ENCODE data around the gene TTC32.
A peak's percentile ranks its signal among the peaks of the same experiment; 100 is the strongest.

TTC32 gene

DNA sequence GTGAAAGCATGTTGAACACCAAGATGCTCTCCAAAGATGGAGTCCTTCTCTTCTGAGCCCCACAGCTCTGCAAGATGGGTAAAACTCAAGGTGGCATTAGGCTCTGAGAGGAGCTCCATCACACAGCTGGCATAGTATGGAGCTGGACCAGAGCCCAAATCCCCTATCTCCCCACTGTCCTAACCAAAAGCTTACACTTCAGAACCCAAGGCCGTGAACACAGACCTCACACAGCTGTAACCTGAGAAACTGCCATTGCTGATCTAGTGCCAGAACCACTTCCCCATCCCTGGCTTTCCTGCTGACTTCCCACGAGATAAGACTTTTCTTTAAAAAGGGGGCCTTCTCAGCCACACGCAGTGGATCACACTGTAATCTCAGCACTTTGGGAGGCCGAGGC, 25.0 kb downstream of the TTC32 start:
- DNase-seq (ENCODE audit: low spot score) = no peak

- no peak for DNase-seq (ENCODE audit: low spot score)
Measured at GRCh38 chr2:19875280-19875679, 26.5 kb downstream of the TTC32 start.

- no peak for DNase-seq (ENCODE audit: low spot score)
Measured at GRCh38 chr2:19874726-19875125, 27.1 kb downstream of the TTC32 start.

GRCh38 chr2:19873014-19873413, 28.8 kb downstream of the TTC32 start:
- DNase-seq (ENCODE audit: low spot score) = no peak

- no peak for DNase-seq (ENCODE audit: low spot score)
Measured at GRCh38 chr2:19872302-19872701, 29.5 kb downstream of the TTC32 start.

GRCh38 chr2:19871836-19872235, 29.9 kb downstream of the TTC32 start:
- no peak for DNase-seq (ENCODE audit: low spot score)

GRCh38 chr2:19870792-19871191, 31.0 kb downstream of the TTC32 start:
- no peak for DNase-seq (ENCODE audit: low spot score)

GRCh38 chr2:19868701-19869580, 32.8 kb downstream of the TTC32 start:
- no peak for DNase-seq (ENCODE audit: low spot score)

- DNase-seq (ENCODE audit: low spot score) = no peak
Measured at GRCh38 chr2:19868224-19868623, 33.6 kb downstream of the TTC32 start.

DNA sequence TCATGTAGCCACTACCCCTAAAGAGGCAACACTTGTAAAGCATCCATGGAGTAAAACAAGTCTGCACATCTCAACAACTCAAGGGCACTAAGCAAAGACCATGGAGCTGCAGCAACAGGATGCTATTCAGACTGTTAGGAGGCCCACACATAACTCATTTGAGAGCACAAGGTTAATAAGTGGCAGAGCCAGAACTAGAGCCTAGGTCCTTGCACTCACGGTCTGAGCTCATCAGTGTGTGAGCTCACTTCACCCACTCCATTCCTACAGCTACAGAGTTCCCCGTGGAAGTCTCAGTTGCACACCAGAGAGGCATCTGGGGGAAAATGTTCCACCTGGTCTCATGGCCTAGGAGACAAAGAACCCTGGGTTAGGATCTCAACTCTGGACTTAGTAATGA, 35.0 kb downstream of the TTC32 start:
- no peak for DNase-seq (ENCODE audit: low spot score)

- no peak for DNase-seq (ENCODE audit: low spot score)
Measured at GRCh38 chr2:19865151-19865550, 36.6 kb downstream of the TTC32 start.

- no peak for DNase-seq (ENCODE audit: low spot score)
Measured at GRCh38 chr2:19864381-19864780, 37.4 kb downstream of the TTC32 start.

DNA sequence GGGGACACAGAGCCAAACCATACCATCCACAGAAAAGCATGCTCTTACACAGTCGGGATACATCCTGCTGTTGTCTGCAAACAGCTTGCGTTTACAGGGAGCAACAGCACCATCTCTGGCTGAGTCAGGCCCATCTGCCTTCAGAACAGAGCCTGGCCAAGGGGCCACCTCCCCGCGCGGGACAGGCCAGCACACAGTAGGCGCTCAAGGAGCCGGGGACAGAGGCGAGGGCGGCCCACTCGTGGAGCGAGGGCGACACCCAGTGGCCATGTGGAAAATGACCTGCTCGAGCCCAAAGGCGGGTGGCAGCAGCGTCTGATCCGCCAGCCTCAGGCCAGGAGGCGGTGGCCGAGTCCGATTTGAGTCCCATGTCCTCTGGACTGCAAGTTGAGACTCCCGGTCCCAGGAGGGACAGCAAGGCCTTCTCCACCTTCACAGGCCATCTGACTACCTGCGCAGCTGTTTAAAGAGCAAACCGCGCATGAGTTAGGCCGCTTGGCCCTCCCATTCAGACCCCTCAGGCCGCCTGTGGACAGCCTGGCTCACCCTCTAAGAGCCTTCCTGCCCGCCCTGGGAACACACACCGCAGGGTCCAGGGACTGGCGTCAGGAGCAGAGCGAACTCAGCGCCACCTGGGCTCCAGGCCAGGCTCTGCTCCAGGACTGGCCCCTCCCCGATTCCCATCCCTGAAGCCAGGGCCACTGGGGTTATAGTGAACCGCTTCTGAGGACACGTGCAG, 38.3 kb downstream of the TTC32 start:
- DNase-seq (ENCODE audit: low spot score) = peak; percentile 55

DNA sequence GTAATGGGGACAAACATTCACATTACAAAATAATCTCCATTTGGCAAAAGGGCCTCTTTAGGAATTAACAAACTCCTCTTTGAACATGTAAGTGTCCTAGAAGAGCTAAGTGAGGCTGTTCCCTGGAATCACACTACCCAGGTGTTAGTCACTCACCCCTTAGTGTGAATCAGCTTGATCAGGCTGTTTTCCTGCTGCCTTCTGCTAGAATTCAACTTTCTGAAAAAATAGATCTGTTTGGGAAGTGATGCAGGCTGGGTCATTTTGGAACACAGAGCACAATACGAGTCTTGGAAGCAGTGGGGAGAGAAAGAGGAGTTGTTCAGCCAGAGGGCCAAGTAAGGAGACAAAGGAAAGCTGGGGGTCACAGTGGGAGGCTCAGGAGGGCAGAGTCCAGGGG, 40.0 kb downstream of the TTC32 start:
- no peak for DNase-seq (ENCODE audit: low spot score)

DNA sequence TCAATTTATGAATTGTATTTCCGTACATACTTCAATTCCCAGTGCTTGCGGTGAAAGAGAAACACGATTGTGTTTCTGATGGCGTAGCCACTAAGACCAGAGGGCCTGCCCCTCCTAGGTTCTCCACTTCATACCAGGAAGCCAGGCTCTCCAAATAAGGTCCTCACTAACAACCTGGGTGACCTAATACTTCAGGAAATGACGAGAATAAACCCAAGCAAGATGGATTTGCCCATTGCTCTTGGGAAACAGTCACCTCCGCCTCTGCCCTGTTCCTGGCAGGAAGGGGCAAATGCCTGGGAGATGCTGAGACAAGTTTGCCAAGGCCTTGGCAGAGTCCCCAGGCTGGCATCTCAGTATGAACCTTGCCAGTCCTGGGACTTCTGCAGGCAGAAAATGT, 41.8 kb downstream of the TTC32 start:
- DNase-seq (ENCODE audit: low spot score) = no peak

- DNase-seq (ENCODE audit: low spot score) = no peak
Measured at GRCh38 chr2:19859565-19859964, 42.2 kb downstream of the TTC32 start.

GRCh38 chr2:19857806-19858205, 44.0 kb downstream of the TTC32 start:
- DNase-seq (ENCODE audit: low spot score) = no peak

- DNase-seq (ENCODE audit: low spot score) = no peak
Measured at GRCh38 chr2:19857100-19857499, 44.7 kb downstream of the TTC32 start.

- DNase-seq (ENCODE audit: low spot score) = no peak
Measured at GRCh38 chr2:19855542-19856431, 46.0 kb downstream of the TTC32 start.

GRCh38 chr2:19854596-19855541, 46.9 kb downstream of the TTC32 start:
- no peak for DNase-seq (ENCODE audit: low spot score)

- DNase-seq (ENCODE audit: low spot score) = no peak
Measured at GRCh38 chr2:19851116-19851695, 50.6 kb downstream of the TTC32 start.
